Activated T-cell treated with anti-CD3 and anti-CD28 coated beads, Interleukin-2, amount 50 U/mL, for 24 hours (primary cell): Measurements from ENCODE around the gene NCEH1.
A peak's percentile ranks its signal among the peaks of the same experiment; 100 is the strongest.

ENCODE experiments used
- DNase-seq: peaks from one replicate; pipeline ENCODE4 v3.0.0-alpha.2; 2020
- H3K27ac Mint-ChIP-seq: 2 replicates; pipeline ENCODE4 v1.8.0; 2020; ENCODE audit warnings: mild to moderate bottlenecking, mixed read lengths
- H3K27me3 Mint-ChIP-seq: 2 replicates; pipeline ENCODE4 v1.8.0; 2020; ENCODE audit warnings: mixed read lengths
- H3K36me3 Mint-ChIP-seq: 2 replicates; pipeline ENCODE4 v1.8.0; 2020; ENCODE audit warnings: low read depth, mixed read lengths
- H3K4me1 Mint-ChIP-seq: 2 replicates; pipeline ENCODE4 v1.8.0; 2020; ENCODE audit warnings: low read depth, mixed read lengths
- H3K4me3 Mint-ChIP-seq: 2 replicates; pipeline ENCODE4 v1.8.0; 2020; ENCODE audit warnings: mild to moderate bottlenecking, moderate library complexity, mixed read lengths
- H3K9me3 Mint-ChIP-seq: 2 replicates; pipeline ENCODE4 v1.8.0; 2020; ENCODE audit warnings: mixed read lengths

The NCEH1 gene

GRCh38 chr3:172649987-172650386, 60.9 kb downstream of the NCEH1 start:
- no peak for DNase-seq
- Mint-ChIP-seq H3K9me3 (no peaks in the 10 kb centered on the region), H3K4me1 (no peaks in the 10 kb centered on the region), H3K27me3 (no peaks in the 10 kb centered on the region), H3K36me3 (no peaks in the 10 kb centered on the region), H3K27ac (no peak overlapping the region), H3K4me3 (no peak overlapping the region)

GRCh38 chr3:172648747-172649146, 62.1 kb downstream of the NCEH1 start:
- no peaks in the 10 kb centered on the region for H3K4me1 Mint-ChIP-seq
- DNase-seq, result no peak
- H3K27ac Mint-ChIP-seq, result no peak overlapping the region
- no peaks in the 10 kb centered on the region for H3K27me3 Mint-ChIP-seq
- no peak overlapping the region for H3K4me3 Mint-ChIP-seq
- H3K36me3 Mint-ChIP-seq, result peaks cover 2% of the 10 kb centered on the region
- H3K9me3 Mint-ChIP-seq, result no peaks in the 10 kb centered on the region

- Mint-ChIP-seq H3K4me1 (no peaks in the 10 kb centered on the region), H3K36me3 (peaks cover 2% of the 10 kb centered on the region), H3K4me3 (no peak overlapping the region), H3K9me3 (no peaks in the 10 kb centered on the region), H3K27ac (no peak overlapping the region), H3K27me3 (no peaks in the 10 kb centered on the region)
- no peak for DNase-seq
These were observed 63.0 kb downstream of the NCEH1 start for GRCh38 chr3:172647823-172648222.

- Mint-ChIP-seq H3K27ac (no peak overlapping the region), H3K4me1 (no peaks in the 10 kb centered on the region), H3K27me3 (no peaks in the 10 kb centered on the region), H3K9me3 (no peaks in the 10 kb centered on the region), H3K36me3 (peaks cover 4% of the 10 kb centered on the region), H3K4me3 (no peak overlapping the region)
- no peak for DNase-seq
These were observed 63.8 kb downstream of the NCEH1 start for GRCh38 chr3:172647080-172647479.

GRCh38 chr3:172646439-172647015, 64.3 kb downstream of the NCEH1 start:
- H3K27me3 Mint-ChIP-seq, result no peaks in the 10 kb centered on the region
- H3K27ac Mint-ChIP-seq, result no peak overlapping the region
- peaks cover 4% of the 10 kb centered on the region for H3K36me3 Mint-ChIP-seq
- H3K4me1 Mint-ChIP-seq, result no peaks in the 10 kb centered on the region
- DNase-seq, result no peak
- H3K9me3 Mint-ChIP-seq, result no peaks in the 10 kb centered on the region
- H3K4me3 Mint-ChIP-seq, result no peak overlapping the region

DNA sequence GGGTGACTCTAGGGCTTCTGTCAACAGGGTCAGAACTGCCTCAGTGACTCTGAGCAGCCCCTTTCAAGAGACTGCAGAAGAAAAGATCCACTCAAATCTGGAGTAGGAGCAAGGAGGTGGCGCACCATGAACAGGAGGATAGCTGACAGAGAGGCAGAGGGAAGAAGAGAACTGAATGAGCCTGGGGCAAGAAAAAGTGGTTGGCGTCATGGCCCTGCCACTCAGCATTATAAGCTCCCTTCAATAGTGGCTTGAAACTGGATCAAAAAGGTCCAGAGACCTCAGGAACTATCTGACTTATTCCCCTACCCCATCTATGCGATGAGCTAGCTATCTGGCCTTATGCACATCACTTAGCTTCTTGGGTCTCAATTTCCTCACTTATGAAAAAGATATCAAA, 66.6 kb downstream of the NCEH1 start:
- no peak for DNase-seq
- Mint-ChIP-seq H3K36me3 (peaks cover 4% of the 10 kb centered on the region), H3K27me3 (no peaks in the 10 kb centered on the region), H3K27ac (no peak overlapping the region), H3K4me3 (no peak overlapping the region), H3K9me3 (no peaks in the 10 kb centered on the region), H3K4me1 (no peaks in the 10 kb centered on the region)

GRCh38 chr3:172643506-172644179, 67.2 kb downstream of the NCEH1 start:
- H3K9me3 Mint-ChIP-seq, result no peaks in the 10 kb centered on the region
- no peak overlapping the region for H3K27ac Mint-ChIP-seq
- no peak for DNase-seq
- H3K27me3 Mint-ChIP-seq, result no peaks in the 10 kb centered on the region
- H3K36me3 Mint-ChIP-seq, result peaks cover 4% of the 10 kb centered on the region
- H3K4me3 Mint-ChIP-seq, result no peak overlapping the region
- no peaks in the 10 kb centered on the region for H3K4me1 Mint-ChIP-seq

GRCh38 chr3:172641291-172641690, 69.6 kb downstream of the NCEH1 start:
- Mint-ChIP-seq H3K4me3 (no peak overlapping the region), H3K4me1 (no peaks in the 10 kb centered on the region), H3K9me3 (no peaks in the 10 kb centered on the region), H3K36me3 (peaks cover 4% of the 10 kb centered on the region), H3K27me3 (no peaks in the 10 kb centered on the region), H3K27ac (no peak overlapping the region)
- no peak for DNase-seq

- peaks cover 4% of the 10 kb centered on the region for H3K36me3 Mint-ChIP-seq
- H3K4me3 Mint-ChIP-seq, result no peak overlapping the region
- peaks cover 2% of the 10 kb centered on the region for H3K4me1 Mint-ChIP-seq
- no peak overlapping the region for H3K27ac Mint-ChIP-seq
- H3K27me3 Mint-ChIP-seq, result no peaks in the 10 kb centered on the region
- H3K9me3 Mint-ChIP-seq, result no peaks in the 10 kb centered on the region
- DNase-seq, result no peak
These were observed 70.1 kb downstream of the NCEH1 start for GRCh38 chr3:172640751-172641150.

DNA sequence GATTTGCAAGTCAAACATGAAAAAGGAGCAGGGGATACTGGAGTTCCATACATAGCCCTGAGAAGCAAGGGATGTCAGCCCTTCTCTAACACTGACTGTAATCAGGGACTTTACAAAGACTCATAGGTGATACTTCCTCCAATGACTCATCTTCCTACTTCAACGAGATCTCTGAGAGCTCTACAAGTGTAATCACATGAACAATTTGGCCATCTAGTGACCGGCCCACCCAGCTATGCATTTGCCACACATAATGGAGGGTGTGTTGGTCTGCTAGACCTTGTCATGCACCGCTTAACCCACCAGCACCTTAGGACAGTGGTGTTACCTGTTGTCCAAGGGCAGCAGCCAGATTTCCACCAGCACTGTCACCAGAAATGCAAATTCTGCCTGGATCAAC, 75.3 kb downstream of the NCEH1 start:
- Mint-ChIP-seq H3K36me3 (peaks cover 16% of the 10 kb centered on the region), H3K4me1 (peaks cover 12% of the 10 kb centered on the region), H3K4me3 (no peak overlapping the region), H3K27me3 (no peaks in the 10 kb centered on the region), H3K27ac (no peak overlapping the region), H3K9me3 (no peaks in the 10 kb centered on the region)
- DNase-seq, result no peak

- Mint-ChIP-seq H3K36me3 (peaks cover 16% of the 10 kb centered on the region), H3K4me3 (no peak overlapping the region), H3K27me3 (no peaks in the 10 kb centered on the region), H3K27ac (peak overlapping the region; percentile 34), H3K4me1 (peaks cover 12% of the 10 kb centered on the region), H3K9me3 (no peaks in the 10 kb centered on the region)
- DNase-seq, result no peak
These were observed 75.9 kb downstream of the NCEH1 start for GRCh38 chr3:172634948-172635347.

DNA sequence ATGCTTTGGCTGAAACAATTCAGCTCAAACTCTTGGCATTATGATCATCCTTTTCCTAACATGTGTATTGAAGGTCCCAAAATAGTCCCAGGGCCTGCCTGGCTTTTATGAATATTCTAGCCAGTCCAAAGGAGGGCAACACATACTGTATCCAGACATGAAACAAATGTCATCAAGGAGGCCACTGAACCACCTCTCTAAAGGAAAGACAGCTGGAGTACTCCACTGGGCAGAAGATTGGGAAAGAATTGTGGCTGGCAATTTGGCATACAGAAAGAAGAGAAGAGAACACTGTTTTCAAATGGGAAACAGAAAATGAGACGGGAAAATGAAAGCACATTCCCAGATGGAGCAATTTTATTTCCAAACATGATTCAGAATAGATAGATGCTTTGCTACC, 80.6 kb downstream of the NCEH1 start:
- no peak for DNase-seq

GRCh38 chr3:172629470-172629869, 81.4 kb downstream of the NCEH1 start:
- H3K4me1 Mint-ChIP-seq, result no peaks in the 10 kb centered on the region
- H3K36me3 Mint-ChIP-seq, result peaks cover 11% of the 10 kb centered on the region
- DNase-seq, result no peak
- no peak overlapping the region for H3K4me3 Mint-ChIP-seq
- H3K9me3 Mint-ChIP-seq, result no peaks in the 10 kb centered on the region
- H3K27ac Mint-ChIP-seq, result no peak overlapping the region
- no peaks in the 10 kb centered on the region for H3K27me3 Mint-ChIP-seq

More for the DNA sequence above, 80.6 kb downstream of the NCEH1 start:
- H3K4me3 Mint-ChIP-seq, result no peak overlapping the region
- peaks cover 5% of the 10 kb centered on the region for H3K4me1 Mint-ChIP-seq
- no peak overlapping the region for H3K27ac Mint-ChIP-seq
- peaks cover 16% of the 10 kb centered on the region for H3K36me3 Mint-ChIP-seq
- H3K9me3 Mint-ChIP-seq, result no peaks in the 10 kb centered on the region
- H3K27me3 Mint-ChIP-seq, result no peaks in the 10 kb centered on the region

- no peak for DNase-seq
- no peaks in the 10 kb centered on the region for H3K27me3 Mint-ChIP-seq
- no peaks in the 10 kb centered on the region for H3K36me3 Mint-ChIP-seq
- H3K4me1 Mint-ChIP-seq, result peaks cover 7% of the 10 kb centered on the region
- no peaks in the 10 kb centered on the region for H3K9me3 Mint-ChIP-seq
- H3K4me3 Mint-ChIP-seq, result no peak overlapping the region
- no peak overlapping the region for H3K27ac Mint-ChIP-seq
These were observed 83.6 kb downstream of the NCEH1 start for GRCh38 chr3:172627057-172627809.

DNA sequence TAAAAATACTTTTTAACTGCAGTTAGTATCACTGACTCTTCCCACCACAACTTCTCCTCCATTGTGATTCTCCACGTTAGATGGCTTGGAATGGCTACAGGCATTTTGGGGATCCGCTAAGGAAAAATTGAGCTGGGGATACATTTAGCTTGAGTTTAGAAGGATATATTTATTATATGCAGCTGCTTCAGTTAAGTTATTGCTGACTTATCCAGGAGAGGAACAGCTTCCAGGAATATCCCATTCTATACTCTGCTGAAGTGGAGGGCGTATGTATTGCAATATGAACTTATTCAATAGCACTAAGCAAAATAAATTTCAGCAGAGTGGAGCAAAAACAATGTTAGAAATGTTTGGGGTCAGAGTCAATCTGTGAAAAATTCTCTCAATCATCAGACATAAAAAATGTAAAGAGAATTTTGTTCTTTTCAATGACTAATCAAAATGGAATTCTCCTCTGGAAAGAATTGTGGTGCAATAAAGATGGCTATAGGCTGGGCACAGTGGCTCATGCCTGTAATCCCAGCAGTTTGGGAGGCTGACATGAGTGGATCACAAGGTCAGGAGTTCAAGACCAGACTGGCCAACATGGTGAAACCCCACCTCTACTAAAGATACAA, 84.7 kb downstream of the NCEH1 start:
- DNase-seq, result no peak

More for the DNA sequence above, 84.7 kb downstream of the NCEH1 start:
- no peaks in the 10 kb centered on the region for H3K27me3 Mint-ChIP-seq
- H3K4me3 Mint-ChIP-seq, result no peak overlapping the region
- H3K4me1 Mint-ChIP-seq, result peaks cover 11% of the 10 kb centered on the region
- no peak overlapping the region for H3K27ac Mint-ChIP-seq
- no peaks in the 10 kb centered on the region for H3K36me3 Mint-ChIP-seq
- no peaks in the 10 kb centered on the region for H3K9me3 Mint-ChIP-seq
